PFSK-1 (cell line): ENCODE results near the gene LTBP2.

Source experiments
- POLR2AphosphoS5 ChIP-seq: IDR thresholded peaks from 2 replicates; pipeline ENCODE4 v1.6.1; 2012; ENCODE audit warnings: low read depth, mild to moderate bottlenecking, control low read depth, low read length, moderate library complexity
- REST ChIP-seq, 2 experiments: IDR thresholded peaks; 2 replicates each; pipeline versions ENCODE4 v1.6.1 to v1.8.0; 2011 to 2012; ENCODE audit warnings: low read depth in 2 of 2, low read length in 2 of 2, control low read depth in 1 of 2, inconsistent platforms in 1 of 2, mild to moderate bottlenecking in 1 of 2, moderate library complexity in 1 of 2; ENCODE audit not compliant: insufficient read depth in 1 of 2
- SIN3A ChIP-seq: IDR thresholded peaks from 2 replicates; pipeline ENCODE4 v1.6.1; 2012; ENCODE audit warnings: mild to moderate bottlenecking, low read length, moderate library complexity, borderline replicate concordance; ENCODE audit not compliant: insufficient read depth
- TAF1 ChIP-seq: IDR thresholded peaks from 2 replicates; pipeline ENCODE4 v1.6.1; 2012; ENCODE audit warnings: low read length, control low read depth, borderline replicate concordance; ENCODE audit not compliant: insufficient read depth

- TF ChIP-seq TAF1 (no peak), POLR2AphosphoS5 (no peak), SIN3A (no peak), REST (IDR thresholded peaks at IDR 0.05; ENCODE audit: insufficient read depth in 1 of 2, low read depth in 2 of 2, low read length in 2 of 2) (no peak)
Observed at GRCh38 chr14:74550071-74550470, 62.0 kb downstream of the LTBP2 start.
